HG02884 (cell line): ENCODE data around the gene ECSIT.

Experiments used
- ATAC-seq: cut with Tn5 transposase; IDR thresholded peaks from one replicate; pipeline ENCODE4 v1.9.1; 2021; ENCODE audit warnings: mild to moderate bottlenecking, moderate library complexity; ENCODE audit not compliant: unreplicated experiment

Gene ECSIT

GRCh38 chr19:11505032-11505503 is 23.9 kb downstream of the ECSIT start:
- peak; percentile 77 for ATAC-seq

- ATAC-seq: no peak
Observed at GRCh38 chr19:11504502-11505031, 24.4 kb downstream of the ECSIT start.

- ATAC-seq: no peak
Observed at GRCh38 chr19:11499890-11500420, 29.0 kb downstream of the ECSIT start.

- ATAC-seq: no peak
Observed at GRCh38 chr19:11499220-11499726, 29.7 kb downstream of the ECSIT start.

- ATAC-seq: no peak
Observed at GRCh38 chr19:11496391-11497163, 32.4 kb downstream of the ECSIT start.

GRCh38 chr19:11495885-11496284 is 33.0 kb downstream of the ECSIT start:
- no peak for ATAC-seq

- no peak for ATAC-seq
Observed at GRCh38 chr19:11495481-11495880, 33.5 kb downstream of the ECSIT start.

- no peak for ATAC-seq
Observed at GRCh38 chr19:11494634-11495285, 34.2 kb downstream of the ECSIT start.

- ATAC-seq: no peak
Observed at GRCh38 chr19:11489378-11489777, 39.6 kb downstream of the ECSIT start.

GRCh38 chr19:11486661-11487503 is 42.1 kb downstream of the ECSIT start:
- ATAC-seq: no peak

- no peak for ATAC-seq
Observed at GRCh38 chr19:11485245-11485837, 43.6 kb downstream of the ECSIT start.

GRCh38 chr19:11483366-11484111 is 45.4 kb downstream of the ECSIT start:
- no peak for ATAC-seq

GRCh38 chr19:11482384-11483050 is 46.4 kb downstream of the ECSIT start:
- peak; percentile 37 for ATAC-seq

GRCh38 chr19:11481534-11482383 is 47.2 kb downstream of the ECSIT start:
- ATAC-seq: peak; percentile 70

GRCh38 chr19:11480715-11481533 is 48.0 kb downstream of the ECSIT start, which contains the start of gene ELAVL3:
Gene ELAVL3 (minus strand): TSS chr19:11481046. CDS start chr19:11480608, 438 bp downstream.
- ATAC-seq: no peak

GRCh38 chr19:11479898-11480714 is 48.8 kb downstream of the ECSIT start:
- no peak for ATAC-seq
